SK-N-SH treated with all-trans-retinoic acid at 6 μM for 48 hours (cell line): ENCODE data around the gene RAB11FIP3.

Experiments used
- ATAC-seq: fragments of 200-7000 bp; cut with Tn5 transposase; 3 replicates; pipeline ENCODE4 v1.9.1; 2020; ENCODE audit warnings: mild to moderate bottlenecking, moderate library complexity
- ARNTL ChIP-seq: fragments of 450-650 bp; formaldehyde crosslinking; IDR thresholded peaks from 2 replicates; pipeline ENCODE4 v1.5.0; 2020; ENCODE audit warnings: low read depth, mild to moderate bottlenecking, moderate library complexity, borderline replicate concordance
- CREB5 ChIP-seq: fragments of 250-450 bp; sonication (Bioruptor Pico); IDR thresholded peaks from 2 replicates; pipeline ENCODE4 v1.5.1; 2020; ENCODE audit warnings: low read depth, mild to moderate bottlenecking, moderate library complexity
- CSDC2 ChIP-seq: fragments of 250-450 bp; sonication (Bioruptor Pico); IDR thresholded peaks from 2 replicates; pipeline ENCODE4 v1.5.0; 2020; ENCODE audit warnings: mild to moderate bottlenecking, moderate library complexity
- ISL1 ChIP-seq: fragments of 250-450 bp; sonication (Bioruptor Pico); IDR thresholded peaks from 2 replicates; pipeline ENCODE4 v2.1.2; 2022; ENCODE audit warnings: mild to moderate bottlenecking, moderate library complexity
- OSR1 ChIP-seq: fragments of 250-450 bp; sonication (Bioruptor Pico); IDR thresholded peaks from 2 replicates; pipeline ENCODE4 v1.8.0; 2022; ENCODE audit warnings: moderate library complexity, mild to moderate bottlenecking, inconsistent platforms
- POU6F1 ChIP-seq: fragments of 250-450 bp; sonication (Bioruptor Pico); IDR thresholded peaks from 2 replicates; pipeline ENCODE4 v1.8.0; 2021; ENCODE audit warnings: low read depth, mild to moderate bottlenecking, moderate library complexity, borderline replicate concordance
- PPARA ChIP-seq: fragments of 250-450 bp; sonication (Bioruptor Pico); IDR thresholded peaks from 2 replicates; pipeline ENCODE4 v1.5.0; 2020; ENCODE audit warnings: mild to moderate bottlenecking, borderline replicate concordance
- RARB ChIP-seq: fragments of 250-450 bp; sonication (Bioruptor Pico); IDR thresholded peaks from 2 replicates; pipeline ENCODE4 v1.8.0; 2021; ENCODE audit warnings: mild to moderate bottlenecking, moderate library complexity
- SNAI2 ChIP-seq: fragments of 250-450 bp; sonication (Bioruptor Pico); IDR thresholded peaks from 2 replicates; pipeline ENCODE4 v1.5.0; 2020; ENCODE audit warnings: mild to moderate bottlenecking, moderate library complexity
- TCF4 ChIP-seq: fragments of 250-450 bp; sonication (Bioruptor Pico); IDR thresholded peaks from 2 replicates; pipeline ENCODE4 v1.8.0; 2021; ENCODE audit warnings: mild to moderate bottlenecking, moderate library complexity, borderline replicate concordance
- TOX ChIP-seq: fragments of 250-450 bp; sonication (Bioruptor Pico); IDR thresholded peaks from 2 replicates; pipeline ENCODE4 v1.8.0; 2021; ENCODE audit warnings: mild to moderate bottlenecking, moderate library complexity, borderline replicate concordance
- TSHZ2 ChIP-seq: fragments of 250-450 bp; sonication (Bioruptor Pico); IDR thresholded peaks from 2 replicates; pipeline ENCODE4 v1.5.0; 2020; ENCODE audit warnings: mild to moderate bottlenecking, moderate library complexity
- ZC3H10 ChIP-seq: fragments of 250-450 bp; sonication (Bioruptor Pico); IDR thresholded peaks from 2 replicates; pipeline ENCODE4 v1.5.1; 2021; ENCODE audit warnings: mild to moderate bottlenecking, moderate library complexity
- ZFP3 ChIP-seq: fragments of 250-450 bp; sonication (Bioruptor Pico); IDR thresholded peaks from 2 replicates; pipeline ENCODE4 v1.5.0; 2020; ENCODE audit warnings: mild to moderate bottlenecking, moderate library complexity
- ZFP30 ChIP-seq: fragments of 450-650 bp; formaldehyde crosslinking; IDR thresholded peaks from 2 replicates; pipeline ENCODE4 v1.5.0; 2022; ENCODE audit warnings: mild to moderate bottlenecking, moderate library complexity
- ZNF565 ChIP-seq: fragments of 450-650 bp; formaldehyde crosslinking; conservative IDR thresholded peaks from 2 replicates; pipeline ENCODE4 v1.5.0; 2020; ENCODE audit warnings: low read depth, mild to moderate bottlenecking, moderate library complexity
- ZNF70 ChIP-seq: fragments of 450-650 bp; formaldehyde crosslinking; IDR thresholded peaks from 2 replicates; pipeline ENCODE4 v1.5.0; 2020; ENCODE audit warnings: mild to moderate bottlenecking, moderate library complexity

RAB11FIP3 gene

GRCh38 chr16:379961-380761, 45.3 kb upstream of the RAB11FIP3 start (continued):
- TF ChIP-seq TSHZ2 (CRISPR knock-in tag) = no peak

GRCh38 chr16:380762-381011, 44.8 kb upstream of the RAB11FIP3 start:
- TF ChIP-seq TOX (CRISPR knock-in tag) = no peak
- no peak for TF ChIP-seq CREB5 (CRISPR knock-in tag)
- TF ChIP-seq ZFP30 (CRISPR knock-in tag) = no peak
- no peak for TF ChIP-seq POU6F1 (CRISPR knock-in tag)

GRCh38 chr16:381012-381788, 44.2 kb upstream of the RAB11FIP3 start:
- TF ChIP-seq ZNF70 (no peak), OSR1 (CRISPR knock-in tag) (no peak), TOX (CRISPR knock-in tag) (no peak), SNAI2 (CRISPR knock-in tag) (no peak), CSDC2 (CRISPR knock-in tag) (no peak), ISL1 (no peak), TCF4 (no peak), POU6F1 (CRISPR knock-in tag) (no peak)
- TF ChIP-seq, all 23 proteins: peak for 0
- ATAC-seq = peak; percentile 72

More at GRCh38 chr16:380762-381011, 44.8 kb upstream of the RAB11FIP3 start:
- ATAC-seq = peak; percentile 72

- TF ChIP-seq CREB5 (CRISPR knock-in tag) (no peak), ZNF565 (CRISPR knock-in tag) (no peak), TSHZ2 (CRISPR knock-in tag) (no peak), POU6F1 (CRISPR knock-in tag) (no peak), ZC3H10 (no peak), ZNF70 (no peak), TOX (CRISPR knock-in tag) (no peak), PPARA (CRISPR knock-in tag) (no peak), ARNTL (CRISPR knock-in tag) (no peak), CSDC2 (CRISPR knock-in tag) (no peak), RARB (no peak), ZFP3 (CRISPR knock-in tag) (no peak)
Measured at GRCh38 chr16:381789-382717, 43.4 kb upstream of the RAB11FIP3 start, which contains the start of gene PGAP6. Gene PGAP6, minus strand, starts transcription at chr16:381978. Its CDS starts 157 bp downstream, at chr16:381821.

More at GRCh38 chr16:381789-382717, 43.4 kb upstream of the RAB11FIP3 start, which contains the start of gene PGAP6:
- ATAC-seq = peak; percentile 20
